Measurements from ENCODE around the gene NAPG.
"Not testable (repeated sequence)": the region's sequence is repeated elsewhere in the genome, so short reads cannot be mapped to it uniquely, and the experiment has no call there.

NAPG gene

DNA sequence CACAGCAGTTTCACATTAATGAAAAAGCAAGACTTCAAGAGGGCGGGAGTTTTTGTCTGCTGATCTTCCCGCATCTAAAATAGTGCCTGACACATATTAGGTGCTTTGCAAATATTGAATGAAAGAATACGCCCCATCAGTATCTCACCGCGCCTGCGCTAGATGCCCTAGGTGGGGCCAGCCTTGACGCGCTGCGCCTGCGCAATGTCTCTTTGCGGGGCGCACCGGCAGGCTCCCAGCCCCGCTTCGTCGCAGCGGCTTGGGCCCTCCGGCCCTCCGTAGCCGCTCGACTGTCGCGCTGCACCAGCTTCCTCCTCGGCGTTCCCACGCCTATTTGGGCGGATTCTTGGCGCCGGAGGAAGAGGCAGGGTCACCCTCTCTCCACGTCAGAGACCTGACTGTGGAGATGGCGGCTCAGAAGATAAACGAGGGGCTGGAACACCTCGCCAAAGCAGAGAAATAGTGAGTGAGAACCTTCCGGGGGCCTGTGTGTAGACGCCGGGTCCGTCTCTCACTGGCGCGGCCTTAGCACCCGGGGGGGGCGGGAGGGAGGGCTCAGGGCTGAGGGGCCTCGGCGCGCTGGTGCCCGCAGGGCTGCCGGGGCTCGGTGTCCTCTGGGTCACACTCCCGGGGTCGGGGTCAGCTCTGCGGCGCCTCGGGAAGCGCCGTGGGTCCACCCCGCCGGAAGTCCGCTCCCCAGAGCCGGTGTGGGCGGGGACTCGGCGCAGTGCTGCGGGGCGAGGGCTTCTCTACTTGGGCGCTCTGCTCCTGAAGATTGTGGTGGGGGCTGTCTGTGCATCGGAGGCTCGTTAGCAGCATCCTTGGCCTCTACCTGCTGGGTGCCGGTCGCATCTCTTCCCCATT is at the start of gene NAPG:
Gene NAPG, plus strand, starts transcription at position 331 of the 864 bp plus-strand sequence. Its CDS starts 76 bp downstream, at position 407.
- DNase-seq: peak; percentile 85 to 93 (median 89)

GRCh38 chr18:10476338-10476791 is 49.5 kb upstream of the NAPG start:
- DNase-seq: no peak

DNA sequence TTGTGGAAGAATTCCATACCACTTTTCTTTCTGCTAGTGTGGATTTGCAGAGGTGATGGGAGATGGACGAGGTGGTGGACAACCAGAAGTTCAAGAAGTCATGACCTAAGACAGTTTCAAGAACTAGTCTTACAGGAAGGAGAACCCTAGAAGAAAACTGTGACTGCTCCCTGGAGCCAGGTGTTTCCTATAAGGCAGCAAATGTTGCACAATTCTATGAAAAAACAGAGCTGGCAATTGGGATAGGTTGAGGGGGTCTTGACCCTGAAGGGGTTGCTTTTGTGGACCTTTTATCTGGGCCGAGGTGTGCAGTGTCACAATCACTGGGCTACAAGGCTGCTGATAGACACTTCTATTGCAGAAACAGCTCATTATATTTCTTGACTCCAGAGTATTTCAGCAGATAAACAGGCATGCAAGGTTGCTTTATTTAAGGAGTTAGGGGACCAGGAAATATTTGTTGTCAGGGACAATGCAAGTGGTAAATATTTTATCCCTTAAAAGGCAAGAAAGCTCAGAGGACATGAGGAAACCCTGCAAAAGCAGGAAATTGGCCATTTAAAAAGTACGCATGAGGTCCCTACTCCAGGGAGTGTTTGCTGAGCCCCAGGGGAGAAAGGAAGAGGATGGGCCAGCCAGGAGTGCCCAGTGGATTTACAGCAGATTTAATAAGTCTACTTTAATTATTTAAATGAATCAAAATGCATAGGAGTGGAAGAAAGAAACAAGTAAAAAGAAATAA is 48.5 kb upstream of the NAPG start:
- DNase-seq: no peak

GRCh38 chr18:10477863-10478260 is 48.0 kb upstream of the NAPG start:
- DNase-seq: no peak

GRCh38 chr18:10481831-10482230 is 44.0 kb upstream of the NAPG start:
- DNase-seq: no peak

DNA sequence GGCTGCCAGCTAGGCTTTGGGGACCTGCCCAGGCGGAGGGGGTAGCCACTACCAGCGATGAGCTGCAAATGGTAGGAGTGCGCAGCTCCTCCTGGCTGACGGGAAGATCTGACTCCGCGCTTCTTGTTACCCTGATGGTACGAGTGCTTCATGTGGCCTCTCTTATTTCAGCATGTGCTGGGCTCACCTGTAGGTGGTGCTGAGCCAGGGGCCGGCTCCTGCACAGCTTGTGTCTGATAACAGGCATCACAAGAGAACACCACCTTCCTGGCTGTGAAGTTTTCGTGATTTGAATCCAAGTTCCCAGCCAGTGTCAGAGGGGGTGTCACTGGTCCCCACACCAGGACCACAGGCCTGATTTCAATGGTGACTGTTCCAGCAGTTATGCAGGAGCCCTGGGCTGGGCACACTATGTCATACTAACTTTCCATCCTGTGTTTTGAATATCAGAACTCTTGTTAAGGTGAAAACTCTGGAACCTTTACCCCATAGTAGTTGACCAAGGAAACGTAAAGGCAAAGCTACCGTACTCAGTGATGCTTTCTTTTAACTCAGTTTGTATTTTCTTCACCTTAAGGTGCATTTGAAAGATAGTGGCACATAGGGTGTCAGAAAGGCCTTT is 43.4 kb upstream of the NAPG start:
- no peak for DNase-seq

DNA sequence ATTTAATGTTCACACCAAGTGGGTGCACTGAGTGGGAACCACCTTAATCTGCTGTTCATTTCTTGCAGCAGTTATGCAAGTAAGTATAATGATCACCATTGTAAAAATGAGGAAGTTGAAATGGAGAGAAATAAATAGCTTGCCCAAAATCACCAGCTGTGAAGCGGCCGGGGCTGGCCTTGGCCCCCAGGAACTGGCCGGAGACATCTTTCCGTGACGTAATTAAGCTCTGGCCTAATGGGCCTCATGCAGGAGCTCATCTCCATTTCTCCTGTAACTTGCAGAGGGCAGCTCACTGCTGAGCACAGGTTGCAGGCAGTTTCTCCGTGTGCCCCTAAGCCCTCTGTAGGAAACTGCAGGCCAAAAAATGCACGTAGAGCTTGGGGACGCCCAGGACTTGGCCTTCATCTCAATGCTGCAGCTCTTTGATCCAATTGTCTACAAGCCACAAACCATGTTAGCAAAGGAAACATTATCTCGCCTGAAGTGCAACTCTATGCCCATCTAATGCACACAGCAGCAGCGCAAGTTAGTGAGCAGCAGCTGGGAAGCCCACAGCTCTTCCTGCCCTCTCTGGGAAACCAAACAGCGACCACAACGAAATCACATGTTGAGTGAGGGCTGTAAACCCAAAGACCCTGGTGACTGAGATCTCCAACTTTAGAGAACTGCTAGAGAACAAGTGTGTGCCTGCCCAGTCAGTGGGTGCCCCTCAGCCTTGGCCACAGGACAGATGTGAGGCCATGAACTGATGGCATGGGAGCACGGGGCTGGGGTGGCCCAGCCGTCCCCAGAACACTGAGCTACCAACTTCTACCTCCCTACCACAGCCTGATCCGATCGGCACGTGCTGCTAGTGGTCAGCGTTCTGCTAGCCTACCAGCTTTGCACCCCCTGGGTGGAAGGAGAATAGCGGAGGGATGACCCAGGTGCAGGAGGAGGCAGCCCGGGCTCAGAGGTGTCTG is 42.6 kb upstream of the NAPG start:
- DNase-seq: no peak

- no peak for DNase-seq
Observed at GRCh38 chr18:10485475-10485874, 40.4 kb upstream of the NAPG start.

GRCh38 chr18:10486362-10486761 is 39.5 kb upstream of the NAPG start:
- no peak for DNase-seq

DNA sequence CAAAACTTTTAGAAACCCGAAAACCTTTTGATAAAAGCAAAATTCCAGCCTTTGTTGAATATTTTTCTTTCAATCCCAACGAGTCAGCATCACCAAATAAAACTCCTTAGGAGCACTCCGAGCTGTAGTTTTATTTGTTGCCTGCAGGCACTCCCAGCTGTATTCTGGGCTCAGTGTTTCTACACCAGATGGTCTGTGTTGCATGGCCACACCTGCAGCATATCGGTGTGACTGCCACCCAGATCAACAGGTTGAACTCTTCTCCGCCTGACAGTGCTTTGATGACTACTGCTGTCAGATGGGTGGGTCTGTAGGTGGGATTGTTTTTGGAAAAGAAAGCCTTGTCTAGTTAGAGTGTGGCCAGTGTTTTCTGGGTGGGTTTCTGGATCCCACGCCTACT is 38.7 kb upstream of the NAPG start:
- DNase-seq: no peak

DNA sequence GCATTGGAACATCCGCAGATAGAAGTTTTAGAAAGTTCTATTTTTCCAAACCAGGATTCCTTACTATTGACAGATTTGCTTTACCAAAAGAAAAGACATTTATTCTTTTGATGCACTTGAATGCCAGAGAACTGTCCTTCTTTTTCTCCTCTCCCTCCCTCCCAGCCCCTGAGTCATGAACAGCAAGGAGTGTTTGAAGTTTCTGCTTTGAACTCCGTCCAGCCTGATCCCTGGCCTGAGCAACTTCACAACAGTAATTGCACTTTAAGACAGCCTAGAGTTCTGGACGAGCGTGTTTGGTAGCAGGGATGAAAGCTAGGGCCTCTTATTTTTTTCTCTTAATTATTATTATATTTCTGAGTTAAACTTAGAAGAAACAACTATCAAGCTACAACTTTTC is 37.8 kb upstream of the NAPG start:
- DNase-seq: no peak

GRCh38 chr18:10490401-10491165 is 35.2 kb upstream of the NAPG start:
- peak; percentile 20 to 60 (median 42) for DNase-seq

DNA sequence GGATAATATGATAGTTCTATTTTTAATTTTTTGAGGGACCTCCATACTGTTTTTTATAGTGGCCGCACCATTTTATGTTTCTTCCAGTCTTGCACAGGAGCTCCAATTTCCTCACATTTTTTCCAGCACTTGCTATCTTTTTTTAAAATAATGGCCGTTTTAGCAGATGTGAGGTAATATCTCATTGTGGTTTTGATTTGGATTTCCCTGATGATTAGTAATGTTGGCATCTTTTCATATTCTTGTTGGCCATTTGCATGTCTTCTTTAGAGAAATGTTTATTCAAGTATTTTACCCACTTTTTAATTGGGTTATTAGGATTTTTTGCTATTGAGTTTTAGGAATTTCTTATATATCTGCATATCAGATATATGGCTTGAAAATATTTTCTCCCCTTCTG is 29.9 kb upstream of the NAPG start:
- DNase-seq: no peak

DNA sequence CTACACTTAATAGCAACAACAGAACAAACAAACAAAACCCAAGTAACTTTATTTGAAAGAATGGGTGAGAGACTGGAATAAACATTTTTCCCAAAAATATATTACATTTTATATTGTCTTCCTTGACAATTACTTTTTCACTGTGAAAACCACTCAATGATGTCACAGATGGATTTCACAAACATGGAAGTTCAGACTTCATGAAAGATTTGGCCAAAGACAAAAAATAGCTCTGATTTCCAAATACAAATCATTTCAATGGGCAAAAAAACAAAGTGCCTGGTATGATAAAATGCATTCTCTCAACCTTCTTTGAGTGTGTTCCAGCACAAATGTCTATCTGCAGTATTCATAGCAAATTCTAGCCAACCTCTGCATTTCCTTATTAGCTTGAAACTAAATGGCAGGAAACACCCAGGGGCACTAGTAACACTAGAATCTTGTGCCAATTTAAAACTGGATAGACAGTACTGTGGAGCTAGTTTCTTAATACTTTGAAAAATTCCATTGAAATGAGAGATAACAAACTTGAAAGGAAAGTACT is 28.5 kb upstream of the NAPG start:
- no peak for DNase-seq

DNA sequence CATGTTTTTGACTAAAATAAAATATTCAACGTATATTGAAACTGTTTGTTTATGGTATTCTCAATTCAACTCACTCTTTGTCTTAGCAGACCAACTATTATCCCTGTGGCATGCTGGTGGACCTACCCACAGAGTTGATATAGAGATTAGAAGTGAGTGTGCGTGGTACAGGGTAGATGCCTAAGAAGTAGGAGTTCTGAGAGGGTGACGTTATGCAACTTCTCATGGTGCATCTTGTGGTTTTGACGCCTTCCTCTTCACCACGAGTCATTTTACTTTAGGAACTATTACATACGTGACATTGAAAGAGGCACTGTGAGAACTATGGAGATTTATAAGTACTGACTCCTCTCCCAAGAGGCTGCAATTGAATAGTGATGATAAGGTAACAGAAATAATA is 26.6 kb upstream of the NAPG start:
- no peak for DNase-seq

DNA sequence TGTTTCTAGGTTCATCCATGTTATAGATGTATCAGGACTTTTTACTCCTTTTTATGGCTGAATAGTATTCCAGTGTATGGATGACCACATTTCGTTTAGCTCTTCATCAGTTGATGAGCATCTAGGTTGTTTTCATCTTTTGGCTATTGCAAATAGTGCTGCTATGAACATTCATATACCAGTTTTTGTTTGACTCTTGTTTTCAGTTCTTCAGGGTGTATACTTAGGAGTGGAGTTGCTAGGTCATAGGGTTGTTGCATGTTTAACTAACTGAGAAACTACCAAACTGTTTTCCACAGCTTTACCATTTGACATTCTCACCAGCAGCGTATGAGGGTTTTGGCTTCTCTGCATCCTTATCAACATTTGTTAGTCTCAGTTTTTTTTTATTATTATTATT is 25.8 kb upstream of the NAPG start:
- DNase-seq: no peak

- DNase-seq: no peak
Observed at GRCh38 chr18:10504723-10505122, 21.1 kb upstream of the NAPG start.

GRCh38 chr18:10505892-10506291 is 19.9 kb upstream of the NAPG start:
- DNase-seq: not testable (repeated sequence)

DNA sequence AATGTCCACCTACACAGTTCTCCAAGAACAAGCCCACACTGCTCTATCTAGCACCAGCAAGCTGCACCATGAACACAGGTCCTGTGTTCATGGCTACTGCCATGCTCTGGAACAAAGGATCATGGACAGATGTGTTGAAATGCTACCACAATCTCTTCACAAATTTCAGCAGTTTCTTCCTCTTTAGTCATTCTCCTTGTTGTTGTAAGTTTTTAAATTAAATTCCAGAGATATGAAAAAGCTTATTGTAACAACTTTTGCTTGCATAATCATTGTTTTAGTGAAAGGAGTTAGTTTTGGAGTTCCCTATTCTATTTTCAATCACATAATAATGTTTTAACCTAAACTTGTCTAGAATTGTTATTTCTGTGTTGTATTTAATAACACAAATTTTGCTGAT is 17.2 kb upstream of the NAPG start:
- DNase-seq: no peak

DNA sequence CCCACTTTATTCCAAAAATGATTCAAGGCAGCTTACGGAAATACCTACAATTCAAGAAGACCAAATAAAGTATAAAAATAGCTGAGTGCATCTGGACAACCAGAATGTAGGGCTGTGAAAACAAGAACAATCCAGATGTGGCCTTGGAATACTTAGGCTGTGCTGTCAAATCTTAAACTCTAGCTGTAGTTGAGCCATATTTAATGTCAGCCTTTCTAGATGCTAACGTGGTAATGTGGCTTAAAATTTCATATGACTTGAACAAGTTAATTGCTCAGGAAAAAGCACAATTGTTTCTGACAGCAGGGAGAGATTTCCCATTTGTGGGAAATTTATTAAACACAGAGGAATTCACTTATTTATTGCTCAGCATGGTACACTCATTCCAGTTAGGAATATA is 14.6 kb upstream of the NAPG start:
- no peak for DNase-seq

DNA sequence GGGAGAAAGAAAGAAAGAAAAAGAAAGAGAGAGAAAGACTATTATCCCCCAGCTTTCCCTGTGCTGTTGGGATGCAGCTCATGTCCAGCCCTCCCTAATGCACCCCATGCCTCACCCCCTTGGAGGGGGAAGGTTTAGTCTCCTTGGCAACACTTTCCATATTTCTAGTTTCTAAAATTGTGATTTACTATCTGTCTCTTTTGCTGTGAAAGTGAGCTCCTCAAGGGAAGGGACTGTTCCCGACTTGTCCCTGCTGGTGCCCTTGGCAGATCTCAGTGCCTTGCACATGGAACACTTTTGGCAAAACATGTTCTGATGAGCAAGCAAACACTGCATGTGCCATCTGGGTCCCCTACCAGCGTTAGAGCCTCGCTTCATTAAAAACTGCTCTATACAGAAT is 11.7 kb upstream of the NAPG start:
- DNase-seq: no peak

Data from stimulated activated naive CD4-positive, alpha-beta T cell (primary cell).